Keratinocyte (primary cell): Measurements from ENCODE around the gene FBXO9.

Source experiments
- EZH2 ChIP-seq: IDR thresholded peaks from one replicate; pipeline ENCODE4 v1.6.1; 2012; ENCODE audit warnings: inconsistent platforms, mild to moderate bottlenecking, low read length, moderate library complexity
- TF ChIP-seq, protein P1 (sequence below), 3 experiments: IDR thresholded peaks in 1 of 3; conservative IDR thresholded peaks in 1 of 3; optimal IDR thresholded peaks in 1 of 3; 2 replicates in 2 of 3; 3 replicates in 1 of 3; pipeline versions ENCODE3 to v1.5.1; 2011; ENCODE audit warnings: low read length in 3 of 3, mild to moderate bottlenecking in 3 of 3, moderate library complexity in 2 of 3, control low read depth in 1 of 3, inconsistent platforms in 1 of 3; ENCODE audit not compliant: insufficient read depth in 2 of 3; ENCODE audit errors: extremely low read depth in 1 of 3

DNA sequence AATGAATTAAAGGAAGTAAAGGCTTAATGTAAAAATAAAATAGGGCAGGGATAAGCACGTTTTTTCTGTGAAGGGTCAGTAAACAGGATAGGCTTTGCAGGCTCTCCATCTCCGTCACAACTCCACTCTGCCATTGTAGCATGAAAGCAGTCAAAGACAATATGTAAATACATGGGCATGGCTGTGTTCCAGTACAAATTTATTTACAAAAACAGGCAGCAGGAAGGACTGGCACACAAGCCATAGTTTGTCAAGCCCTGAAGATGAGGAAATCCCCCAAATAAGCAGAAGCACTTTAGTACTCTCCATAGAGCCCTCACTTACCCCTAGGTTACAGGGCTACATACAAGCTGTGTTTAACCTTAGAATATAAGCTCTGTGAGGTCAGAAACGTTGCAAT, 8.9 kb upstream of the FBXO9 start:
- TF ChIP-seq, protein P1, sequence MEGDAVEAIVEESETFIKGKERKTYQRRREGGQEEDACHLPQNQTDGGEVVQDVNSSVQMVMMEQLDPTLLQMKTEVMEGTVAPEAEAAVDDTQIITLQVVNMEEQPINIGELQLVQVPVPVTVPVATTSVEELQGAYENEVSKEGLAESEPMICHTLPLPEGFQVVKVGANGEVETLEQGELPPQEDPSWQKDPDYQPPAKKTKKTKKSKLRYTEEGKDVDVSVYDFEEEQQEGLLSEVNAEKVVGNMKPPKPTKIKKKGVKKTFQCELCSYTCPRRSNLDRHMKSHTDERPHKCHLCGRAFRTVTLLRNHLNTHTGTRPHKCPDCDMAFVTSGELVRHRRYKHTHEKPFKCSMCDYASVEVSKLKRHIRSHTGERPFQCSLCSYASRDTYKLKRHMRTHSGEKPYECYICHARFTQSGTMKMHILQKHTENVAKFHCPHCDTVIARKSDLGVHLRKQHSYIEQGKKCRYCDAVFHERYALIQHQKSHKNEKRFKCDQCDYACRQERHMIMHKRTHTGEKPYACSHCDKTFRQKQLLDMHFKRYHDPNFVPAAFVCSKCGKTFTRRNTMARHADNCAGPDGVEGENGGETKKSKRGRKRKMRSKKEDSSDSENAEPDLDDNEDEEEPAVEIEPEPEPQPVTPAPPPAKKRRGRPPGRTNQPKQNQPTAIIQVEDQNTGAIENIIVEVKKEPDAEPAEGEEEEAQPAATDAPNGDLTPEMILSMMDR (optimal IDR thresholded peaks at IDR 0.05 in 1 of 3, IDR thresholded peaks at IDR 0.05 in 1 of 3, conservative IDR thresholded peaks at IDR 0.05 in 1 of 3; ENCODE audit: extremely low read depth in 1 of 3, insufficient read depth in 2 of 3, low read length in 3 of 3): no peak
- TF ChIP-seq EZH2: no peak
